ENCODE measurements around the gene RACGAP1. TPM values are rescaled to one million over a fixed set of nuclear protein-coding genes. Genes with fewer than 3 reads are reported as not detected.

Gene RACGAP1
- total RNA-seq, 2 experiments from 2014 or later = 145 to 152 TPM

- H3K36me3 Mint-ChIP-seq = no peaks in the 10 kb centered on the region
- POLR2A ChIA-PET = interaction anchor here (1.3 kb wide), 1 partner anchor 43 kb away, joined by 3 read pairs; the partner anchor contains the start of gene RACGAP1
- no peak for DNase-seq
- intact Hi-C loops (cut with micrococcal nuclease) = no loop called here
- no peaks in the 10 kb centered on the region for H3K27me3 Mint-ChIP-seq
- H3K27ac Mint-ChIP-seq = no peak overlapping the region
- peaks cover 4% of the 10 kb centered on the region for H3K4me1 Mint-ChIP-seq (ENCODE audit: low read depth)
- CTCF ChIA-PET = interaction anchor here (2.6 to 12.9 kb wide), 2 partner anchors 15 to 74 kb away, joined by 6 to 107 read pairs; no protein-coding TSS in a partner anchor
- H3K9me3 Mint-ChIP-seq = no peaks in the 10 kb centered on the region
- no peak overlapping the region for H3K4me3 Mint-ChIP-seq
These were observed 42.8 kb downstream of the RACGAP1 start for GRCh38 chr12:49982246-49983087.

GRCh38 chr12:49980501-49981349, 44.6 kb downstream of the RACGAP1 start:
- DNase-seq = no peak
- H3K9me3 Mint-ChIP-seq = no peaks in the 10 kb centered on the region
- POLR2A ChIA-PET = no interaction called here
- H3K27me3 Mint-ChIP-seq = no peaks in the 10 kb centered on the region
- H3K36me3 Mint-ChIP-seq = no peaks in the 10 kb centered on the region
- no peaks in the 10 kb centered on the region for H3K4me1 Mint-ChIP-seq (ENCODE audit: low read depth)
- no peak overlapping the region for H3K27ac Mint-ChIP-seq
- intact Hi-C loops (cut with micrococcal nuclease) = no loop called here
- no peak overlapping the region for H3K4me3 Mint-ChIP-seq
- CTCF ChIA-PET = interaction anchor here (1.0 to 12.9 kb wide), 4 partner anchors 13 to 239 kb away, joined by 3 to 107 read pairs (median 9); partner anchors contain the start of gene TMBIM6

DNA sequence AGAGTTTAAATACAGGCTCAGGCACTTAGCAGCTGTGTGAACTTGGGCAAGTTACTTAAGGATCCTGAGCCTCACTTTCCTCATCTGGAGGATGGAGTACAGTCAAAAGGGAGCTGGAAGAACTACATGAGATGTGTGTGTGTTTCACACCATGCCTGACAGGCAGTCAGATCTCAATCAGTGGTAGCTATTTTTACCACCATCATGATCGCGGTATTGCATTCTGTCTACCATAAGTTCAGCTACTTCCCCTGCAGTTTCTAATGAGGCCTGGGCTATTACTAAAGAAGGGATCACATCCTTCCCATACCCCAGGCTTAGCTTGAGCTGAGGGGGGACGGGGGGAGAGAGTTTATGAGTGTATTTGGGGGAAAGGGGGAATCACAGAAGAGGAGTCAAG, 45.5 kb downstream of the RACGAP1 start:
- H3K36me3 Mint-ChIP-seq = no peaks in the 10 kb centered on the region
- CTCF ChIA-PET = interaction anchor here (3.2 to 12.9 kb wide), 2 partner anchors 12 to 60 kb away, joined by 15 to 107 read pairs; no protein-coding TSS in a partner anchor
- no peak for DNase-seq
- H3K4me1 Mint-ChIP-seq (ENCODE audit: low read depth) = no peaks in the 10 kb centered on the region
- no peaks in the 10 kb centered on the region for H3K9me3 Mint-ChIP-seq
- H3K4me3 Mint-ChIP-seq = no peak overlapping the region
- intact Hi-C loops (cut with micrococcal nuclease) = no loop called here
- POLR2A ChIA-PET = no interaction called here
- H3K27me3 Mint-ChIP-seq = no peaks in the 10 kb centered on the region
- no peak overlapping the region for H3K27ac Mint-ChIP-seq

GRCh38 chr12:49979016-49979586, 46.2 kb downstream of the RACGAP1 start:
- no peaks in the 10 kb centered on the region for H3K36me3 Mint-ChIP-seq
- H3K4me3 Mint-ChIP-seq = no peak overlapping the region
- ChIA-PET POLR2A (no interaction called here), CTCF (interaction anchor here (3.2 to 12.9 kb wide), 2 partner anchors 11 to 60 kb away, joined by 15 to 107 read pairs; no protein-coding TSS in a partner anchor)
- no peaks in the 10 kb centered on the region for H3K4me1 Mint-ChIP-seq (ENCODE audit: low read depth)
- intact Hi-C loops (cut with micrococcal nuclease) = no loop called here
- no peaks in the 10 kb centered on the region for H3K9me3 Mint-ChIP-seq
- H3K27ac Mint-ChIP-seq = no peak overlapping the region
- DNase-seq = no peak
- H3K27me3 Mint-ChIP-seq = no peaks in the 10 kb centered on the region

- H3K4me1 Mint-ChIP-seq (ENCODE audit: low read depth) = no peaks in the 10 kb centered on the region
- CTCF ChIA-PET = interaction anchor here (1.2 to 12.9 kb wide), 2 partner anchors 10 to 92 kb away, joined by 5 to 107 read pairs; no protein-coding TSS in a partner anchor
- H3K36me3 Mint-ChIP-seq = no peaks in the 10 kb centered on the region
- intact Hi-C loops (cut with micrococcal nuclease) = no loop called here
- no peak overlapping the region for H3K27ac Mint-ChIP-seq
- POLR2A ChIA-PET = no interaction called here
- H3K27me3 Mint-ChIP-seq = no peaks in the 10 kb centered on the region
- no peaks in the 10 kb centered on the region for H3K9me3 Mint-ChIP-seq
- no peak overlapping the region for H3K4me3 Mint-ChIP-seq
- DNase-seq = no peak
These were observed 47.2 kb downstream of the RACGAP1 start for GRCh38 chr12:49978125-49978524.

GRCh38 chr12:49976557-49976956, 48.7 kb downstream of the RACGAP1 start:
- intact Hi-C loops (cut with micrococcal nuclease) = no loop called here
- Mint-ChIP-seq H3K4me1 (ENCODE audit: low read depth) (no peaks in the 10 kb centered on the region), H3K9me3 (no peaks in the 10 kb centered on the region), H3K27ac (no peak overlapping the region), H3K27me3 (no peaks in the 10 kb centered on the region), H3K36me3 (no peaks in the 10 kb centered on the region), H3K4me3 (no peak overlapping the region)
- POLR2A ChIA-PET = no interaction called here
- no peak for DNase-seq
- CTCF ChIA-PET = interaction anchor here (0.7 to 12.9 kb wide), 2 partner anchors 9 to 110 kb away, joined by 3 to 107 read pairs; no protein-coding TSS in a partner anchor

DNA sequence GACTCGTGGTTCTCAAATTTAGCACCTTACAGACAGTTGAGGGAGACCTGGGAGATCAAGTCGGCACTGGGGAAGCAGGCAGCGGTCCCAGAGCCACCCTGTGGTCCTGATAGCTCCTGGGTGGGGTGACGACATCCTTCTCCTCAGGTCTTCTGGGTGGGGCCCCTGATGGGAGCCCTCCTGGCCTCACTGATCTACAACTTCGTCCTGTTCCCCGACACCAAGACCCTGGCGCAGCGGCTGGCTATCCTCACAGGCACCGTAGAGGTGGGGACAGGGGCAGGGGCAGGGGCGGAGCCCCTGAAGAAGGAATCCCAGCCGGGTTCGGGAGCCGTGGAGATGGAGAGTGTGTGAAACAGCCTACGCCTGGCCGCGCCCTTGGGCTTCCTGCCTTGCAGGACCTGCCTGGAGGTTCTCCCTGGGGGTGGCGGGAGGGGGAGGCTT, 50.0 kb downstream of the RACGAP1 start:
- Mint-ChIP-seq H3K27me3 (no peaks in the 10 kb centered on the region), H3K27ac (no peak overlapping the region), H3K4me3 (no peak overlapping the region), H3K9me3 (no peaks in the 10 kb centered on the region), H3K4me1 (ENCODE audit: low read depth) (no peaks in the 10 kb centered on the region), H3K36me3 (no peaks in the 10 kb centered on the region)
- CTCF ChIA-PET = interaction anchor here (1.2 to 12.9 kb wide), 2 partner anchors 8 to 64 kb away, joined by 3 to 107 read pairs; no protein-coding TSS in a partner anchor
- intact Hi-C loops (cut with micrococcal nuclease) = no loop called here
- POLR2A ChIA-PET = no interaction called here
- no peak for DNase-seq

GRCh38 chr12:49974677-49975317, 50.5 kb downstream of the RACGAP1 start:
- H3K27ac Mint-ChIP-seq = no peak overlapping the region
- no peaks in the 10 kb centered on the region for H3K4me1 Mint-ChIP-seq (ENCODE audit: low read depth)
- intact Hi-C loops (cut with micrococcal nuclease) = no loop called here
- ChIA-PET CTCF (interaction anchor here (1.2 kb wide), 1 partner anchor 64 kb away, joined by 3 read pairs; no protein-coding TSS in a partner anchor), POLR2A (no interaction called here)
- H3K9me3 Mint-ChIP-seq = no peaks in the 10 kb centered on the region
- no peak for DNase-seq
- H3K27me3 Mint-ChIP-seq = no peaks in the 10 kb centered on the region
- H3K4me3 Mint-ChIP-seq = no peak overlapping the region
- no peaks in the 10 kb centered on the region for H3K36me3 Mint-ChIP-seq

DNA sequence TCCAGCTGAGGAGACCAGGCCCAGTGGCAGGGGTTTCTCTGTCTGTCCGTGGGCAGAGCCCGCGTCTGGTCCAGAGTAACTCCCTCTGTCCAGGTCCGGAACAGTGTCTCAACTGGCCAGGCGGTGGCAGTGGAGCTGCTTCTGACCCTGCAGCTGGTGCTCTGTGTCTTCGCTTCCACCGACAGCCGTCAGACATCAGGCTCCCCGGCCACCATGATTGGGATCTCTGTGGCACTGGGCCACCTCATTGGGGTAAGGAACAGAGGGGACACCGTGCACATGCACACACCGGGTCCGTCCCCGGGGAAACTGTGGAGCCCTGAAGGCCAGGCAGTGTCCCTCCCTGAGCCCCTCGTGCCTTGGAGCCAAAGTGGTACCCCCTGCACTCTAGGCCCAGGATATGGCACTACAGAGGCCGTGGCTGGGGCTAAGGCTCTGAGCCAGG, 51.0 kb downstream of the RACGAP1 start:
- Mint-ChIP-seq H3K27me3 (no peaks in the 10 kb centered on the region), H3K9me3 (no peaks in the 10 kb centered on the region), H3K36me3 (no peaks in the 10 kb centered on the region), H3K4me3 (no peak overlapping the region), H3K4me1 (ENCODE audit: low read depth) (no peaks in the 10 kb centered on the region), H3K27ac (no peak overlapping the region)
- ChIA-PET POLR2A (no interaction called here), CTCF (interaction anchor here (0.8 to 1.2 kb wide), 2 partner anchors 29 to 65 kb away, joined by 3 to 4 read pairs; no protein-coding TSS in a partner anchor)
- intact Hi-C loops (cut with micrococcal nuclease) = no loop called here
- DNase-seq = no peak

DNA sequence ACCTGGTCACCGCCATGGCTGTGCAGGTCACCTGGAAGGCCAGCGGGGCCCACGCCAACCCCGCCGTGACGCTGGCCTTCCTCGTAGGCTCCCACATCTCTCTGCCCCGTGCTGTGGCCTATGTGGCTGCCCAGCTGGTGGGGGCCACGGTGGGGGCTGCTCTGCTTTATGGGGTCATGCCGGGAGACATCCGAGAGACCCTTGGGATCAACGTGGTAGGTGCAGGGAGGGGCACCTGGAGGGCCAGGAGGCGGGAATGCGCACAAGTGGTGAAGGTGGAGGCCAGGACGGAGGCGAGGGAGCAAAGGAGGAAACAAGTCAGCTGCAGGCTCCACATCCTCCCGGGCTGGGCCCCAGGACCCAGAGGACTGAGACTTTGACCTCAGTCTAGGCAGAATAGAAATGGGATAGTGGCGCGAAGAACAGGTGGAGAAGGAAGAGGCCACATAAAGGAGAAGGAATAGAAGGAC, 51.9 kb downstream of the RACGAP1 start:
- CTCF ChIA-PET = interaction anchor here (0.8 kb wide), 1 partner anchor 28 kb away, joined by 4 read pairs; no protein-coding TSS in a partner anchor
- Mint-ChIP-seq H3K36me3 (no peaks in the 10 kb centered on the region), H3K9me3 (no peaks in the 10 kb centered on the region), H3K27ac (no peak overlapping the region), H3K4me3 (no peak overlapping the region), H3K4me1 (ENCODE audit: low read depth) (no peaks in the 10 kb centered on the region), H3K27me3 (no peaks in the 10 kb centered on the region)
- POLR2A ChIA-PET = no interaction called here
- DNase-seq = no peak
- intact Hi-C loops (cut with micrococcal nuclease) = no loop called here

GRCh38 chr12:49972641-49973360, 52.5 kb downstream of the RACGAP1 start, which contains the start of gene AQP6:
TSS of gene AQP6 (plus strand) at chr12:49972947. CDS start at chr12:49973174, 227 bp downstream.
- H3K27me3 Mint-ChIP-seq = peaks cover 4% of the 10 kb centered on the region
- no peak within 1 kb of the TSS for H3K4me3 Mint-ChIP-seq
- no peaks in the 10 kb centered on the region for H3K9me3 Mint-ChIP-seq
- POLR2A ChIA-PET = no interaction called here
- H3K36me3 Mint-ChIP-seq = no peaks in the 10 kb centered on the region
- CTCF ChIA-PET = no interaction called here
- no peak for DNase-seq
- intact Hi-C loops (cut with micrococcal nuclease) = no loop called here
- H3K27ac Mint-ChIP-seq = no peak within 1 kb of the TSS
- H3K4me1 Mint-ChIP-seq (ENCODE audit: low read depth) = no peaks in the 10 kb centered on the region
